Astrocyte of the cerebellum (primary cell): ENCODE measurements around the gene TBC1D8.

Source experiments
- DNase-seq: peaks from one replicate; pipeline ENCODE4 v3.0.0-alpha.2; 2011; ENCODE audit warnings: low read depth
- H3K4me3 ChIP-seq: 2 replicates; pipeline ENCODE4 v1.5.1; 2011; ENCODE audit warnings: mild to moderate bottlenecking, low read depth, low read length, moderate library complexity
- in situ Hi-C: cut with HindIII; loops from 2 replicates; pipeline ENCODE4 v1.10.0; 2017; ENCODE audit warnings: low sequenced_read_pairs
- TF ChIP-seq, protein P1 (sequence below): IDR thresholded peaks from 2 replicates; pipeline ENCODE4 v1.5.1; 2012; ENCODE audit warnings: low read length, low read depth, moderate library complexity, mild to moderate bottlenecking; ENCODE audit errors: missing control alignments

The TBC1D8 gene

DNA sequence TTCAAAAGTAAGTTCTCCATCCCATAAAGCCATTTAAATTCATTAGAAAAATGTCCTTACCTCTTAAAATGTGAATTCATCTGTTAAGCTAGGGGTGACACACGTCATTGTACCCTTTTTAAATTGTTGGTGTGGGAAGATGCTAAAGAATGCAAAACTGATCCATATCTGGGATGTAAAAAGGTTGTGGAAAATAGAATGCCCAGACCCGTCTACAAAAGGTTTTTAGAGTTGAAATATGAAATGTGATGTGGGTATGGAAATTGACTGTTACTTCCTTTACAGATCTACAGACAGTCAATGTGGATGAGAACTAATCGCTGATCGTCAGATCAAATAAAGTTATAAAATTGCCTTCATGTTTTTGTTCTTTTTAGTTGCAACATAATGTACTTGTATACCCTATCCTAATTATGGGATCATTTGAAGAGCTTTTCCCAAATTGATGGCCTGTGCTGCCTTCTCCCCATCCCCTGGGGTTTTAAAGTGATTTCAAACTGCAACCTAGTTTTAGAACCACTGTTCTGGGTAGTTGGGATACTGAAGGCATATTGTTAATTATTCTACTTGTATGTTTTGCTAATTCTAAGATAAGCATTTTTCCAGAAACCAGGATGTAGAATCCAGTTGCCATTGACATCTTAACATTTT lies 145.0 kb downstream of the TBC1D8 start:
- TF ChIP-seq, protein P1, sequence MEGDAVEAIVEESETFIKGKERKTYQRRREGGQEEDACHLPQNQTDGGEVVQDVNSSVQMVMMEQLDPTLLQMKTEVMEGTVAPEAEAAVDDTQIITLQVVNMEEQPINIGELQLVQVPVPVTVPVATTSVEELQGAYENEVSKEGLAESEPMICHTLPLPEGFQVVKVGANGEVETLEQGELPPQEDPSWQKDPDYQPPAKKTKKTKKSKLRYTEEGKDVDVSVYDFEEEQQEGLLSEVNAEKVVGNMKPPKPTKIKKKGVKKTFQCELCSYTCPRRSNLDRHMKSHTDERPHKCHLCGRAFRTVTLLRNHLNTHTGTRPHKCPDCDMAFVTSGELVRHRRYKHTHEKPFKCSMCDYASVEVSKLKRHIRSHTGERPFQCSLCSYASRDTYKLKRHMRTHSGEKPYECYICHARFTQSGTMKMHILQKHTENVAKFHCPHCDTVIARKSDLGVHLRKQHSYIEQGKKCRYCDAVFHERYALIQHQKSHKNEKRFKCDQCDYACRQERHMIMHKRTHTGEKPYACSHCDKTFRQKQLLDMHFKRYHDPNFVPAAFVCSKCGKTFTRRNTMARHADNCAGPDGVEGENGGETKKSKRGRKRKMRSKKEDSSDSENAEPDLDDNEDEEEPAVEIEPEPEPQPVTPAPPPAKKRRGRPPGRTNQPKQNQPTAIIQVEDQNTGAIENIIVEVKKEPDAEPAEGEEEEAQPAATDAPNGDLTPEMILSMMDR, result no peak
- no peak overlapping the region for H3K4me3 ChIP-seq
- DNase-seq, result no peak
- in situ Hi-C loops, result no loop called here

DNA sequence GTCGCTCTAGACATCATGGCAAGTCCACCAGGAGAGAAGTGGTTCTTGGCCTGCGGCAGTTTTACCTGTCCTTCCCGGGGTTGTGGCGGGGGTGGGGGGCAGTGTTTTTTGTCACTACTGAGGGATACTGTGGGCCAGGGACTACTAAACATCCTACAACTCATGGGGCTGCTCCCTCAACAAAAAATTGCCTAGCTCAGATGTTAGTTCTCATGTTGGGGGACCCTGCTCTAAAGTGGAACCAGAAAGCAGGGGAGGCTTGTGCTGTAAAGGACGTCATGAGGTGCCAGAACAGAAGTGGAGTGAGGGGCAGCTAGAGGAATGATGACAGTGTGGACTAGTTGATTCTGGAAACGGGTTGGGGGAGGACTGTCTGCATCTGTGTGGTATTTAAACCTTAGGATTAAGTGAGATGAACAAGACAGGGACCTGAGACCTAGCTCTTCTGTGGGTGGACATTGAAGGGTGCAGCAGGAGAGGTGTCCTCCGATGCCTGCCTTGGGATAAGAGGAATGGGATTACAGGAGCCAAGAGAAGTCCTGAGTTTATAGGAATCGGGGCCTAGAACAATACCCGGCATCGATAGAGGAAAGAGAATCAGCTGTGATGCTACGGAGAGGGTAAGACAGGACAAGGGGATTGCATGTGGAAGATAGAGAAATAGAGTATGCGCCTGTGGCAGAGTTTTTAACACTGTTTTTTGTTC lies 146.4 kb downstream of the TBC1D8 start:
- in situ Hi-C loops, result no loop called here
- TF ChIP-seq, protein P1, result no peak
- DNase-seq, result no peak
- H3K4me3 ChIP-seq, result no peak overlapping the region

DNA sequence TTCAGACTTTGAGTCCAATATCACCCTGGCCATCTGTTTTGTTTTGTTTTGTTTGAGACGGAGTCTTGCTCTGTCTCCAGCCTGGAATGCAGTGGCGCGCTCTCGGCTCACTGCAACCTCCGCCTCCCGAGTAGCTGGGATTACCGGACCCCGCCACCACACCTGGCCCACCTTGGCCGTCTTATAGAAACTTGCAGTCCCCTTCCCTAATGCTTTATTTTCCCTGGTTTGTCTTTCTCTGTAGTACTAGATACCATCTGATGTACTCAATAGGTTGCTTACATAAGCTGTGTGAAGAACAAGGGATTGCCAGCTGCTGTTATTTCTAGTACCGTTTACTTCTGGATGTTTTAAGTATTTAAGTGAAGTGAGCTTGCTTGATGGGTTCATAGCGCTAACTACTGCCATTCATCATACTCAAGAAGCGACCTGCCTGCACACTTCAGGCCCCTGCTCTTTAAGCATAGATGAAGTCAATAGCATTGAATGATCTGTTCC lies 147.9 kb downstream of the TBC1D8 start:
- DNase-seq, result no peak
- in situ Hi-C loops, result no loop called here
- TF ChIP-seq, protein P1, result no peak
- H3K4me3 ChIP-seq, result peak overlapping the region; percentile 97

DNA sequence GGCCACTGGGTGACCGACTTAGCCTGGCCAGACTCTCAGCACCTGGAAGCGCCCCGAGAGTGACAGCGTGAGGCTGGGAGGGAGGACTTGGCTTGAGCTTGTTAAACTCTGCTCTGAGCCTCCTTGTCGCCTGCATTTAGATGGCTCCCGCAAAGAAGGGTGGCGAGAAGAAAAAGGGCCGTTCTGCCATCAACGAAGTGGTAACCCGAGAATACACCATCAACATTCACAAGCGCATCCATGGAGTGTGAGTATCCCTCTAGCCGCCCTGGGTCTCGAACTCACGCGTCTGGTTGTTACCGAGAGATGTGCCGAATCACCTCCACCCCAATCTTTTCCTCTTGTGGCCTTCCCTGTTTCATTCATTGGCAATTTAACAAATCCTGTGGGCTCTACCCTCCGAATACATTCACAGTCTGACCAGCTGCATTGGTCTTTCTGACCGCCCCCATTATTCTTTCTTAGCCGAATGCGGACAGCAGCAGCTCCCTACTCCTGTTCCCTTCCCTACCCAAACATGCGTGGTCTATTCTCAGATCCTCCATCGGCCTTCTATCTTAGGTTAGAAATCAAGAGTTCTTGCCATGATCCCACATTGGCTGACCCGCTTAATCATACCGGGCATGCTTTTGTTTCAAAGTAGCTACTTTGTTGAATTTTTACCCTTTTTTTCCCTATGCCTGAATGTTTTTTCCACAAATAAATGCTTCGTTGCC lies 148.5 kb downstream of the TBC1D8 start:
- TF ChIP-seq, protein P1, result no peak
- in situ Hi-C loops, result no loop called here
- peak overlapping the region; percentile 97 for H3K4me3 ChIP-seq
- DNase-seq, result no peak

DNA sequence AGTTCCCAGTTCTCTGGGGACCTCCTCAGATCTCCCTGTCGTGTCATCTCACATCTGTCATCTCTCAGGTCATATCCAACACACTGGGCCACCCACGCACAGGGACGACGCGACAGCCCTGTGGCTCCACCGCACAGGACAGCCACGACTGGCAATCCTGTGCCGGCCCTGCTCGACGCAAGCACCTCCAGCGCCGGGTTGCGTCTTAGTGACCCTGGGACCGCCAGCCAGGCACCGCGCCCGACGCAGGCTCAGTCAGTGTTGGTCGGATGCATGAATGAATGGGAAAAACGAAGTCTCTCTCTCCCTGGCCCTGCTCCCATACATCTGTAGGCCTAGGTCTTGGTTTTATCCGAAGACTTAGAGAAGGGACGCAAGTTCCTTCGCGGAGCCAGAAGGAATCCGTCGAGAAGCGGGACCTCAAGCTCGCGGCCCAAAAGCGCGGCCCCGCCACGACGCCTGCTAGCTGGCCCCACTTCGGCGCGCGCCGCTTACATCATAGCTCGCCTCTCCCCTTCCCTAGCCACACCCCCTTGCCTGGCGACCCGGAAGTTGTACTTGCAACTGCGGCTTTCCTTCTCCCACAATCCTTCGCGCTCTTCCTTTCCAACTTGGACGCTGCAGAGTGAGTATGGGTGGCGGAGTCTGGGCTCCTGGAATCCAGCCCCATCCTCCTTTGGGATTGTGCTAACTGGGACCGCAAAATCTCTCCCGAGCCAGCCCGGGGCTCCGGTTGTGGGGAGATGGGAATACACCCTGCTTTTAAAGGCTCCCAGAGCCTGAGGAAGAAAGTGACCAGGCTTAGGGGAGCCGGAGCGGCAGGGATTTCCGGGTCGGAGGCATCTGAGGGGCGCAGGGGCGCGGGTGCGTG lies 149.3 kb downstream of the TBC1D8 start, which contains the start of gene RPL31:
Gene RPL31 (plus strand): TSS at position 599 of the 871 bp plus-strand sequence. CDS start 413 bp downstream, outside the sequence.
- TF ChIP-seq, protein P1, result no peak
- in situ Hi-C loops, result no loop called here
- peak within 1 kb of the TSS; percentile 97 for H3K4me3 ChIP-seq
- peak; percentile 92 for DNase-seq
